Measurements from ENCODE around the gene PI4K2B.
"Not testable (repeated sequence)": the region's sequence is repeated elsewhere in the genome, so short reads cannot be mapped to it uniquely, and the experiment has no call there.

Gene PI4K2B

DNA sequence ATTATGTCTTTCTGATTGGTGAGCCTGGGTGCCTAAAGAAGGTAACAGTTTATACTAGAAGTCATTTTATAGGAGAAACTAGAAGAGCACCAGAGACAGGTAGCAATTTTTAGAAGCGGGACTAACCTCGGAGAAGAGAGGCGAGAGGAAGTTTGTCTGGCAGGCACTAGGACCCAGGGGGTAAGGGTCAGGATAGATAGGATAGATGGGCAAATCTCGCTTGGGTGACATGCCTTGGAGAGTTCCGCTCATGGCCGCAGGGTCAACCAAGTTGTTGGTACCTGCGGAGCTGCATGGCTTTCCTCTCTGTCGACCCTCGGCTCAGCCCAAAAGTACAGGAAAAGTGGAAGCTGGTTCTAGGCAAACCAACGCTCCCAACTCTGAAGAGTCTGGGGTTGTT lies 11.3 kb downstream of the PI4K2B start:
- no peak for DNase-seq

- DNase-seq, result no peak
These were observed 13.1 kb downstream of the PI4K2B start for GRCh38 chr4:25246680-25247611.

- not testable (repeated sequence) for DNase-seq
These were observed 15.0 kb downstream of the PI4K2B start for GRCh38 chr4:25248875-25249274.

GRCh38 chr4:25249494-25249893 lies 15.7 kb downstream of the PI4K2B start:
- DNase-seq, result not testable (repeated sequence)

DNA sequence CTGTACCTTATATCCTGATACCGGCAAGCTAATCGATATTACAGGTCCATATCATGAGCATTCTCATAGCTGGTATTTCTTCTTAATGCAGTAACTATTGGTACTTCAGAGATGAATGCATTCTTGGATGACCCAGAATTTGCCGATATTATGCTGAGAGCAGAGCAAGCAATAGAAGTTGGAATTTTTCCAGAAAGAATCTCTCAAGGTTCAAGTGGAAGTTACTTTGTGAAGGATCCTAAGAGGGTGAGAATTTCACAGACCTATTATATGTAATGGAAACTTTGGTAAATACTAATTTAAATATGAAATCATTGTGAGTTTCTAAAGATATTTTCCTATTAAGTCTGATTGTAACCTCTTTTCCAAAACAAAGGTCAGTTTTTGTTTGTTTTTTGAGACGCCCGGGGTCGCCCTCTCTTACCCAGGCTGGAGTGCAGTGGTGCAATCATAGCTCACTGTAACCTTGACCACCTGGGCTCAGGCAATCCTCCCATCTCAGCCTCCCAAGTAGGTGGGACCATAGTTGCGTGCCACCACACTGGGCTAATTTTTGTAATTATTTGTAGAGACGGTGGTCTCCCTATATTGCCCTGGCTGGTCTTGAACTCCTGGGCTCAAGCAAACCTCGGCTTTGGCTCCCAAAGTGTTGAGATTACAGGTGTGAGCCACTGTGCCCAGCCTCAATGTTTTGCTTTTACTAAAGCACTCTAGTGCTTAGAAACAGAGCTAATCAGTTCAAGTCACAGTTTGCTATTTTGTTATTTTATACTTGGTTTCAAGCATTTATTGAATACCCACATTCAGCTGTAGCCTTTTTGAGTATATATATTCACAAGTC lies 18.6 kb downstream of the PI4K2B start:
- no peak for DNase-seq

- DNase-seq, result peak; percentile 57
These were observed 19.2 kb downstream of the PI4K2B start for GRCh38 chr4:25253071-25253445.

DNA sequence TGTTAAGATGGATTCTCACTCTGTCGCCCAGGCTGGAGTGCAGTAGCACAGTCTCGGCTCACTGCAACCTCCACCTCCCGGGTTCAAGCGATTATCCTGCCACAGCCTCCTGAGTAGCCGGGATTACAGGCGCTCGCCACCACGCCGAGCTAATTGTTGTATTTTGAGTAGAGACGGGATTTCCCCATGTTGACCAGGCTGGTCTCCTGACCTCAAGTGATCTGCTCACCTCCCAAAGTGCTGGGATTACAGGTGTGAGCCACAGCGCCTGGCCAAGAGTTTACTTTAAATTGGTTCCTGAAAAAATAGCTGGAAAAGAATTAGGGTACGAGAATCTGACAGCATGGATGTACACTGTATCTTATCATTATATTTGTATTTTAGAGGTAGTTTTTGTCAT lies 20.0 kb downstream of the PI4K2B start:
- not testable (repeated sequence) for DNase-seq

DNA sequence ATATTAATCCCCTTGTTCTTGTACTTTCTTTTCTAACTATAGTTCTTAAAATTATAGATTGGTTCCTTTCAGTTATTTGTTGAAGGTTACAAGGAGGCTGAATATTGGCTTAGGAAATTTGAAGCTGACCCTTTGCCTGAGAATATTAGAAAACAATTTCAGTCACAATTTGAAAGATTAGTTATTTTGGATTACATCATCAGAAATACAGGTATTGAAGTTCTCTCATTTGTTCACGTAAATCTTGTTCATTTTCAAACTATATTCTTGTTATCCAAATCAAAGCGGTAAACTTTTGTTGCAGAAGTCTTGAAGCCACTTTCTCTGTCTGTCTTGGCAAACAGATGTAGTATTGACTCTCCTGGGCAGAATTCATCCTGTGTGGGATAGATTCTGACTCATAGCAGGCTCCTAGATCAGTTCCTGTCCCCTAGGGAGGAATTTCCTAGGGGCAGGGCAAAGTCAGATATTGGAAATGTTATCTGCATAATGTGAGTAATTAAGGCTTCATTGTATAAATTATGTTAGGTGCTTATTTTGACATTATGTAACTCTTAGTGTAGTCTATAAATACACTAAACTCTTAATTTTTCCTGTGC lies 25.2 kb downstream of the PI4K2B start:
- DNase-seq, result no peak

DNA sequence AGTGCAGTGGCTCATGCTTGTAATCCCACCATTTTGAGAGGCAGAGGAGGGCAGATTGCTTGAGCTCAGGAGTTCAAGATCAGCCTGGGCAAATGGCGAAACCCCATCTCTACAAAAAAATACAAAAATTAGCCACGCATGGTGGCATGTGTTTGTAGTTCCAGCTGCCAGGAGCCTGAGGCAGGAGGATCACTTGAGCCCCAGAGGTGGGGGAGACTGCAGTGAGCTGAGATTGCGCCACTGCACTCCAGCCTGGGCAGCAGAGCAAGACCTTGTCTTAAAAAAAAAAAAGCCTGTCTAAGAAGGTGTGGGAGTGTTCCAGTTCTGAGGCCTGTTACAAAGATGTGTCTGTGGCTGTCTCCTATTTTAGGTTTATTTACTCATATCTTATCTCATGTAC lies 38.0 kb downstream of the PI4K2B start:
- no peak for DNase-seq

- no peak for DNase-seq
These were observed 46.4 kb downstream of the PI4K2B start for GRCh38 chr4:25280210-25280609.

DNA sequence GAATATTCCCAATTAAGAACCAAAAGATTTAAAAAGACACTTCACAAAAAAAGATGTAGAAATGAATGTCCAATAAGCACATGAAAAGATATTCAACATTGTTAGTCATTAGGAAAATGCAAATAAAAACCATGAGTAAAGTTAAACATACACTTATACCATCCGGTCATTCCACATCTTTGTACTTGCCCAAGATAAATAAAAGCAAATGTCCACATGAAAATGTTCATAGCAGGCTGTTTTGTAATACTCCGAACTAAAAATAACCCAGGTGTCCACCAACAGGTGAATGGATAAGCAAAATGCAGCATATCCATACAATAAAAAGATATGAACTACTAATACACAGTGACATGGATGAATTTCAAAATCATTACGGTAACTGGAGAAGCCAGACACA lies 50.1 kb downstream of the PI4K2B start:
- no peak for DNase-seq

DNA sequence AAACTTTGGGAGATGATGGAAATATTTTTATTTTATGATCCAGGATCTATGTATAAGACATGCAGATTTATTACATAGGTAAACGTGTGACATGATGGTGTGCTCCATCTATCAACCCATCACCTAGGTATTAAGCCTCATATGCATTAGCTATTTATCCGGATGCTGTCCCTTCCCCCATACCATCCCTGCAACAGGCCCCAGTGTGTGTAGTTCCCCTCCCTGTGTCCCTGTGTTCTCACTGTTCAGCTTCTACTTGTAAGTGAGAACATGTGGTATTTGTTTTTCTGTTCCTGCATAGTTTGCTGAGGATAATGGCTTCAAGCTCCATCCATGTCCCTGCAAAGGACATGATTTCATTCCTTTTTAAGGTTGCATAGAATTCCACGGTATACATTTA lies 50.6 kb downstream of the PI4K2B start:
- DNase-seq, result no peak

GRCh38 chr4:25290490-25291067 lies 56.7 kb downstream of the PI4K2B start:
- no peak for DNase-seq

DNA sequence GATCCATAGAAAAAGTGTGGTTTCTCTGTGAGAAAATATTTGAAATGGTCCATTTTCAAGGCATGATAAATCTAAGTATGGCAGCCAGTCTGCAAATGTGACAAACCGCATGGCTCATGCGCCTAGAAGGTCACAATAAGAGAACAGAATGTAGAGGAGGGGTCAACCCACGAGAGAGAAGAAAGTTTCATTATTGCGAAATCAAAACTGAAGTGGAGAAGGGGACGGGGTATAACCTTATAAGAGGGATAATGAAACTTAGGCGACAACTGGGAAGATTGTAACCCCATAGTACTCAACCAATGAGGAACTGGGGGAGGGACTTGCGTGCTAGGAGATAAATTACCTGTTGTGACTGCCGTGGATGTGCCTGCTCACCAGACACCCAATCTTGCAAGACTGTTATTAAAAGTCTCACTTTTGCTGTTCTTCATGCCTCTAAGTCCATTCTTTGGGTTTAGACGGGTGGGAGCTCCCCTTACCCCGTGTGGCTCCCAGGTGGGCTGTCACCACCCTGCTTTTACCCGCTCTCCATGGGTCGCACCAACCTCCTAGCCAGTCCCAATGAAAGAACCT lies 57.4 kb downstream of the PI4K2B start:
- DNase-seq, result no peak

- no peak for DNase-seq
These were observed 63.9 kb downstream of the PI4K2B start for GRCh38 chr4:25297528-25298242.

DNA sequence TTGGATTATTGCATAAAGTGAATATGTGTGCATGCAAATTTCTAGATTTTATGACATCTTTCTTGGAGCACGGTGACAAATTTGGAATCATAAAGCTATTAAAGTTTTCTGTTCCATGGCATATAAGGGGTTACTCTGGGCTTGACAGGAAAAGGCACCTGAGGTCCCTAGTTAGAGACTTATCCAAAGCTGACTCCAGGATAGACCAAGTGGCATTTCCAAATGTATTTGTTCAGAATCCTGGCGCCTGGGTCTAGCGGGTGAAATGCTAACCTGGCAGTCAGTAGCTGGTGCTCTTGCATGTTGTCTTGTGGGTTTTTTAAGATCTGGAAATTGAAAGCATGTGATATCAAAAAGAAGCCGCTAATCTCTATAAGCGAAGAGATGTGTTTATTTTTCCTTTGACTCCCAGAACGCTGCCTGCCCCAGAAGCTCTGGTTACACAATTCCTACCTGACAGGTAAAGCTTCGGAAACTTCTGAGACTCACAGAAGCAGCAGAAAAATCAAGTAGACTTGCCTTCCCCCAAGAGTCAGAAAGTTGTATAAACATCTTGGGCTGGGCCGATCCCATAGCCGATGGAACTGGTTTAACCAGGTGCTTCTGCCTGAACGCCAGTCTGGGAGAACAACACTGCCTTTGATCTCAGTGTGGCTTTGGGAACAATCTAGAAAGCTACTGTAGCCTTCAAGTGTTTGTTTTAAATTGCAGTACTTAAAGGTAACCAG lies 65.8 kb downstream of the PI4K2B start:
- DNase-seq, result no peak

DNA sequence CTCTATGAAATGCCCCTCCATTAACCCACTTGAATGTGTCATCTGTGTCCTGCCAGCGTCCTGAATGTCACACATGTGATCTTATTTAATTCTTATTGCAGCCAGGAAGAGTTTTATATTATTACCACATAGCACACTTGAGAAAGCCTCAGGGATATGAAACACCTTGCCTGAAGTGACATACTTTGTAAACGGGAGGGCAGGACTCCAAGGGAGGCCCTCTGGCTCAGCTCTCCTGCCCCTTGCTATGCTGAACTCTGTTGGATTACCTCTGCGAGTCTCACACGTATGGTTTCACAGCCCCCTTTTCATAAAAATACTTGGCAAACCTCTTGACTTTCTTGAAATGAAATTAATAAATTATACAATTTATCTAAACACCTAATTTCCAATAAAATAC lies 67.6 kb downstream of the PI4K2B start:
- DNase-seq, result no peak

GRCh38 chr4:25302626-25303025 lies 68.8 kb downstream of the PI4K2B start:
- no peak for DNase-seq

GRCh38 chr4:25303578-25303977 lies 69.7 kb downstream of the PI4K2B start:
- DNase-seq, result no peak

GRCh38 chr4:25306518-25307057 lies 72.8 kb downstream of the PI4K2B start:
- no peak for DNase-seq

- DNase-seq, result no peak
These were observed 73.8 kb downstream of the PI4K2B start for GRCh38 chr4:25307596-25307995.

Data from suppressor macrophage treated with lipopolysaccharide for 4 hours (primary cell).